Left lung (tissue), 10 donors: ENCODE results near the gene CXCR1. TPM values are rescaled to one million over a fixed set of nuclear protein-coding genes. Genes with fewer than 3 reads are reported as not detected.

Source experiments
- ATAC-seq: fragments of 200-7000 bp; cut with Tn5 transposase; one replicate; pipeline ENCODE4 v1.9.1; 2020; ENCODE audit warnings: moderate library complexity
- DNase-seq, 4 donors: peaks; one replicate each; pipeline ENCODE4 v3.0.0-alpha.2; 2013 to 2020
- H3K27ac ChIP-seq, 2 donors: fragments of 200-600 bp; sonication (generic) in 1 of 2; one replicate each; pipeline versions ENCODE4 v1.5.0 to v1.8.0; 2020 to 2021
- H3K27me3 ChIP-seq, 2 donors: fragments of 200-600 bp; sonication (generic) in 1 of 2; one replicate each; pipeline versions ENCODE4 v1.5.0 to v1.8.0; 2020 to 2021
- H3K36me3 ChIP-seq, 2 donors: fragments of 200-600 bp; sonication (generic) in 1 of 2; one replicate each; pipeline versions ENCODE4 v1.5.0 to v1.8.0; 2020 to 2021
- H3K4me1 ChIP-seq, 2 donors: fragments of 200-600 bp; one replicate each; pipeline ENCODE4 v1.8.0; 2021
- H3K4me3 ChIP-seq, 2 donors: fragments of 200-600 bp; sonication (generic) in 1 of 2; one replicate each; pipeline versions ENCODE4 v1.5.0 to v1.8.0; 2020 to 2021; ENCODE audit warnings: mild to moderate bottlenecking in 1 of 2
- H3K9me3 ChIP-seq, 2 donors: fragments of 200-600 bp; sonication (generic) in 1 of 2; one replicate each; pipeline versions ENCODE4 v1.5.0 to v1.8.0; 2020 to 2021
- intact Hi-C, 2 donors: fragments of 100-400 bp; cut with DNase I; formaldehyde crosslinking; loops; one replicate each; pipeline versions ENCODE4 v1.11.2 to v1.14.2; 2022
- polyA plus RNA-seq, 6 donors: library from polyadenylated mRNA; unstranded; fragments of 120-200 nt; gene quantifications; one replicate each; pipeline ENCODE4 v1.2.1, GENCODE V29; 2013; ENCODE audit not compliant: insufficient read length in 6 of 6
- total RNA-seq, 2 donors: library from RNA; stranded (reverse); fragmentation: NEBNext Ultra II Directional; extraction: Animal tissue kit (Norgen Biotek cat#: 25700); gene quantifications; one replicate each; pipeline ENCODE4 v1.2.1, GENCODE V29; 2021
- TF ChIP-seq, protein P1 (sequence below), 2 donors: fragments of 200-600 bp; sonication (generic) in 1 of 2; IDR thresholded peaks; one replicate each; pipeline versions ENCODE4 v1.5.0 to v1.8.0; 2021; ENCODE audit warnings: antibody characterized with exemption in 2 of 2
- donor health status: DM: no; HTN: yes; CAD: no.
- donor health status: DM: no; HTN: no; CAD: no.

The CXCR1 gene
- total and polyA plus RNA-seq, 8 donors = 0.06 to 21.0 (median 0.10) TPM; not detected in 1

DNA sequence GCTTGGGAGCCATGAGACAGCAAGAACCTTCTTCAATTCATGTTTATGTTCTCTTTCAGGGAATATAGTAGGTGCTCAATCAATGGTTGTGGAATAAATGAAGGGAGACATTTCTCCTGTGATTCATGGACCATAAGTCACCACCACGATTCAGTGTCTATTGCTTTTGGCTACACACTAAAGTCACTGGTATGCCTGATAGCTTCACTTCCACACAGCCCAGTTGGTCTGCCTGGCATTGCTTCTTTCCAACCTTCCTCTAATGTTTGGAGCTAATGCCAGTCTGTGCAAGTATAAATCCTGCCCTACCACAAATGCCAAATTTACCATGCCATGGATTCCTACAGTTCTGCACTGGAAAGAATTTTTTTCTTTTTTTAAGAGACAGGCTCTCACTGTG, 1.3 kb upstream of the CXCR1 start:
- intact Hi-C loops = no loop called here
- ATAC-seq (no peak), DNase-seq (no peak)
- peaks cover 0 to 15% of the 10 kb centered on the region in 2 donors for H3K36me3 ChIP-seq
- H3K4me3 ChIP-seq = no peak overlapping the region
- TF ChIP-seq, protein P1, sequence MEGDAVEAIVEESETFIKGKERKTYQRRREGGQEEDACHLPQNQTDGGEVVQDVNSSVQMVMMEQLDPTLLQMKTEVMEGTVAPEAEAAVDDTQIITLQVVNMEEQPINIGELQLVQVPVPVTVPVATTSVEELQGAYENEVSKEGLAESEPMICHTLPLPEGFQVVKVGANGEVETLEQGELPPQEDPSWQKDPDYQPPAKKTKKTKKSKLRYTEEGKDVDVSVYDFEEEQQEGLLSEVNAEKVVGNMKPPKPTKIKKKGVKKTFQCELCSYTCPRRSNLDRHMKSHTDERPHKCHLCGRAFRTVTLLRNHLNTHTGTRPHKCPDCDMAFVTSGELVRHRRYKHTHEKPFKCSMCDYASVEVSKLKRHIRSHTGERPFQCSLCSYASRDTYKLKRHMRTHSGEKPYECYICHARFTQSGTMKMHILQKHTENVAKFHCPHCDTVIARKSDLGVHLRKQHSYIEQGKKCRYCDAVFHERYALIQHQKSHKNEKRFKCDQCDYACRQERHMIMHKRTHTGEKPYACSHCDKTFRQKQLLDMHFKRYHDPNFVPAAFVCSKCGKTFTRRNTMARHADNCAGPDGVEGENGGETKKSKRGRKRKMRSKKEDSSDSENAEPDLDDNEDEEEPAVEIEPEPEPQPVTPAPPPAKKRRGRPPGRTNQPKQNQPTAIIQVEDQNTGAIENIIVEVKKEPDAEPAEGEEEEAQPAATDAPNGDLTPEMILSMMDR (IDR thresholded peaks at IDR 0.05) = no peak
- no peaks in the 10 kb centered on the region for H3K9me3 ChIP-seq
- H3K27me3 ChIP-seq = no peaks in the 10 kb centered on the region
- no peak overlapping the region for H3K27ac ChIP-seq
- peaks cover 0 to 23% of the 10 kb centered on the region in 2 donors for H3K4me1 ChIP-seq

DNA sequence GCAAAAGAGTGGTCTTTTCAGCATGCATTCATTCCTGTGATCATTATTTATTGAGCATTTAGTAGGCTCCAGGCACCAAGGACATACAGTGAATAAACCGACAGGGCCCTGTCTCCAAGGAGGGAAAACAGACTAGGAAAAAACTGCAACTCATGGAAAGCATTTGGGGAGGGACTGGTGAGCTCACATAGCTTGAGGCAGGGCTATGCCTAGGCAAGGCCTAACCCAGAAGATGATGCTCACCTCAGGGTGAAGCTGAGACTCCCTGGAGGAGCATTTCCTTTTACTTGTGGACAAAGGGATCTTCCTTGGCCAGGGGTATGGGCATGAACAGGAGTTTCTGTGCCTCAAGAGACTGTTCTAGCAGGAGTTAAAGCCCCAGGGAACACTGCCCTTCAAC, 3.9 kb downstream of the CXCR1 start:
- TF ChIP-seq, protein P1 (IDR thresholded peaks at IDR 0.05) = no peak
- H3K27me3 ChIP-seq = no peaks in the 10 kb centered on the region
- no peak overlapping the region for H3K4me3 ChIP-seq

DNA sequence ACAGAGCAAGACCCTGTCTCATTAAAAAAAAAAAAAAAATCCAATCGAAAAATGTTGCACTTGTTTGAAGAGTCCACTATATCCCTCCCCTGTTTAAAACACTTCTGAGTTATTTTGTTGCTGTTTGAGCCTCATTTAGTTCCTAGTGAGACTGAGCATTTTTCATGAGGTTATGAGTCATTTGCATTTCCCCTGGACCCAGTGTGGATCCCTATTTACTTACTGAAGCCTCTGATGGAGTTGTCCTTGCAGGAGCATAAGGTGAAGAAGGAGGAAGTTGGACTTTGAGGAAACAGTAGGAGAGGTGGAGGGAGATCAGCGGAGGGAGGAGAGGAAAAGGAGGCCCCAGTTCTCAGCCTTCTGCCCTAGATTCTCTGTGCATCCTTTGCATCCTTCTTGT, 5.1 kb downstream of the CXCR1 start:
- no peaks in the 10 kb centered on the region for H3K27me3 ChIP-seq
- peaks cover 0 to 16% of the 10 kb centered on the region in 2 donors for H3K36me3 ChIP-seq
- intact Hi-C loops = no loop called here
- no peak overlapping the region for H3K27ac ChIP-seq
- no peak for ATAC-seq
- H3K4me3 ChIP-seq = no peak overlapping the region
- no peak for DNase-seq
- TF ChIP-seq, protein P1 (IDR thresholded peaks at IDR 0.05) = no peak
- H3K4me1 ChIP-seq = peaks cover 0 to 13% of the 10 kb centered on the region in 2 donors
- H3K9me3 ChIP-seq = no peaks in the 10 kb centered on the region

More for the DNA sequence above, 3.9 kb downstream of the CXCR1 start:
- DNase-seq (no peak), ATAC-seq (no peak)
- Histone ChIP-seq H3K27ac (no peak overlapping the region), H3K36me3 (peaks cover 0 to 16% of the 10 kb centered on the region in 2 donors), H3K4me1 (peaks cover 0 to 21% of the 10 kb centered on the region in 2 donors), H3K9me3 (no peaks in the 10 kb centered on the region)
- intact Hi-C loops = no loop called here

DNA sequence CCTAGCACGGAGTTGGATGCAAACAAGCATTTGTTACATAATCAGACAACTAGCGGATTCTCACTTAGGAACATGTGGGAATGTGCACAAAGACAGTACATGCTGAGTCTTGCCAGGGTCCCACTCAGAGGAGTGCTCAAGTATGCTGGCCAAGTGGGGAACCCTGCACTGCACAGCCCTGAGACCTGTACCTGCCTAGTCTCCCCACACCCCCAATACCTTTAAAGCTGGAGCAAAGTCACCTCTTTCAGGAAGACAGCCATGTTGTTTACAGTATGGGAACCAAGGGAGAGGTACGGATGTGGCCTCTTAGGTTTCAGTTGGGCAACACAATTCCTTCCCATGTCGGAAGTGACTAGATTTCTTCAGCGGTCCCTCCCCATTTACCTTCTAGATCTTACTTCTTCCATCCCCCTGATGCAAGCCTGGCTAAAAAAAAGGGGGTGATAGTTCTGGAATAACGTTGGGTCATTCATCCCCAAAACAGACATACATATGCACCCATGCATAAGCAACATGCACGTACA, 10.7 kb downstream of the CXCR1 start:
- intact Hi-C loops = no loop called here
- TF ChIP-seq, protein P1 (IDR thresholded peaks at IDR 0.05) = no peak
- no peaks in the 10 kb centered on the region for H3K4me1 ChIP-seq
- H3K36me3 ChIP-seq = no peaks in the 10 kb centered on the region
- ATAC-seq = no peak
- no peak overlapping the region for H3K4me3 ChIP-seq
- no peaks in the 10 kb centered on the region for H3K9me3 ChIP-seq
- no peaks in the 10 kb centered on the region for H3K27me3 ChIP-seq
- peak overlapping the region in 1 of 2 donors; percentile 79 for H3K27ac ChIP-seq
- DNase-seq = no peak

DNA sequence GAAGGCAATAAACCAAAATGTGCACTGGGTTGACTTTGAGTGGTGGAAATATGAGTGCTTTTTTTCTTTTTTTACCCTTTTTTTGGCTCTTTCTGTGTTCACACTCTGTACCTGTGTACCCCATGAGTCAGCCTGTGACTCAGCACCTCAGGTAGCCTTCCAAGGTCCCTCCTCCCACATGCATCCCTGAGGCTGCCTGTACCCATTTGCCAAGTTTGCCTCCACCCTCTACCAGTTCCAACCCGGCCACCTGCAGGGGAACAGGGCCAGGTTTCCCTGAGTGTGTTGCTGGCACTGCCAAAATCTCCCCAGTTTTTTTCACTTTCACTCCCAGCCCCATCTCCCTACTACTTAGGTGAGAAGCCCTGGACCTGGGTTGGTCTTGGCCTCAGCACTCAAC, 14.0 kb downstream of the CXCR1 start:
- no peaks in the 10 kb centered on the region for H3K4me1 ChIP-seq
- TF ChIP-seq, protein P1 (IDR thresholded peaks at IDR 0.05) = no peak
- H3K27ac ChIP-seq = no peak overlapping the region
- H3K9me3 ChIP-seq = no peaks in the 10 kb centered on the region
- ATAC-seq (peak; percentile 59), DNase-seq (no peak)
- no peaks in the 10 kb centered on the region for H3K36me3 ChIP-seq
- H3K27me3 ChIP-seq = no peaks in the 10 kb centered on the region
- intact Hi-C loops = no loop called here
- H3K4me3 ChIP-seq = no peak overlapping the region
